Heart left ventricle (tissue), 16 donors: Measurements from ENCODE around the gene IRF1. TPM values are rescaled to one million over a fixed set of nuclear protein-coding genes. Genes with fewer than 3 reads are reported as not detected.

Experiments used
- ATAC-seq, 4 donors: fragments of 200-7000 bp; cut with Tn5 transposase; one replicate each; pipeline ENCODE4 v1.9.1; 2020 to 2022; ENCODE audit warnings: moderate library complexity in 4 of 4, mild to moderate bottlenecking in 3 of 4, moderate number of reproducible peaks in 1 of 4
- DNase-seq, 5 donors: peaks; one replicate each; pipeline ENCODE4 v3.0.0-alpha.2; 2020
- H3K27ac ChIP-seq, 12 donors: fragments of 200-600 bp; sonication (generic) in 4 of 12; one replicate each; pipeline versions ENCODE4 v1.5.0 to v1.8.0; 2016 to 2022; ENCODE audit warnings: mild to moderate bottlenecking in 2 of 12
- H3K27me3 ChIP-seq, 9 donors: fragments of 200-600 bp; sonication (generic) in 2 of 9; one replicate each; pipeline versions ENCODE4 v1.5.1 to v1.8.0; 2016 to 2022; ENCODE audit warnings: mild to moderate bottlenecking in 3 of 9
- H3K36me3 ChIP-seq, 9 donors: fragments of 200-600 bp; sonication (generic) in 2 of 9; one replicate each; pipeline versions ENCODE4 v1.5.0 to v1.8.0; 2018 to 2022; ENCODE audit warnings: mild to moderate bottlenecking in 2 of 9
- H3K4me1 ChIP-seq, 12 donors: fragments of 200-600 bp; sonication (generic) in 4 of 12; one replicate each; pipeline versions ENCODE4 v1.5.0 to v1.8.0; 2016 to 2022; ENCODE audit warnings: mild to moderate bottlenecking in 3 of 12
- H3K4me3 ChIP-seq, 12 donors: fragments of 200-600 bp; sonication (generic) in 4 of 12; one replicate each; pipeline versions ENCODE4 v1.5.0 to v1.8.0; 2017 to 2022; ENCODE audit warnings: mild to moderate bottlenecking in 9 of 12, moderate library complexity in 4 of 12
- H3K9me3 ChIP-seq, 12 donors: fragments of 200-600 bp; sonication (generic) in 4 of 12; one replicate each; pipeline versions ENCODE4 v1.5.0 to v1.8.0; 2016 to 2022; ENCODE audit warnings: mild to moderate bottlenecking in 1 of 12
- POLR2A ChIP-seq, 2 donors: fragments of 450-650 bp; IDR thresholded peaks; one replicate each; pipeline ENCODE4 v1.6.1; 2017; ENCODE audit warnings: antibody characterized with exemption in 2 of 2, mild to moderate bottlenecking in 2 of 2, moderate library complexity in 2 of 2
- WGBS, 4 donors: extraction: QIAGEN DNeasy Blood & Tissue Kit in 2 of 4; methylation state at CpG; one replicate each; pipeline versions ENCODE4 v1.1.5 to v1.1.7; 2013 to 2018; 5-methylcytosine and 5-hydroxymethylcytosine counted together
- intact Hi-C, 10 donors: fragments of 100-400 bp; cut with DNase I; formaldehyde crosslinking; loops; one replicate each; pipeline versions ENCODE4 v1.11.1 to v1.14.2; 2022
- polyA plus RNA-seq, 2 donors: library from polyadenylated mRNA; stranded (reverse); fragments of 200-250 nt; gene quantifications; one replicate each; pipeline ENCODE4 v1.2.3, GENCODE V29; 2013
- total RNA-seq, 9 donors: library from RNA; depleted of rRNA in 2 of 9; stranded (reverse); fragments of >200 nt in 2 of 9; fragmentation: NEBNext Ultra II Directional in 3 of 9; extraction: Animal tissue kit (Norgen Biotek cat#: 25700) in 3 of 9; gene quantifications; one replicate each; pipeline versions ENCODE4 v1.1.0 to v1.2.4, GENCODE V29; 2016 to 2023
- TF ChIP-seq, protein P1 (sequence below), 12 donors: fragments of 200-600 bp; sonication (generic) in 4 of 12; IDR thresholded peaks; one replicate each; pipeline versions ENCODE4 v1.5.0 to v1.8.0; 2018 to 2022; ENCODE audit warnings: antibody characterized with exemption in 12 of 12, mild to moderate bottlenecking in 5 of 12
- donor health status: ischemic (EF 13 %, LVEDD 7.1; RV severe dilation, severe dysfunction).
- donor health status: healthy with polysubstance abuse.
- donor health status: DM: no; HTN: yes; CAD: no.
- donor health status: DM: no; HTN: no; CAD: no.
- donor health status: ischemic (EF 25% LVEDD 6.9; RV normal size, moderate dysfunction).
- donor health status: ischemic (EF 25% LVEDD 5.7; RV mildly dilated, moderate dysfunction).
- donor health status: healthy.
- donor health status: DM: yes; HTN: yes; CAD: no.
- donor health status: ischemic (EF 35%, LVEDD 5.7; RV mildly dilated, moderate dysfunction).
- donor health status: nonischemic (EF 11% LVEDD 7.7; RV severe dilation, severe dysfunction).
- donor health status: DM: yes; HTN: yes; CAD: no.
- donor health status: PGD.
- donor health status: ischemic (EF 29% LVEDD 5.4; RV normal size, mild dysfunction).
- donor health status: nonischemic (EF 23%, LVEDD 6.1; RV moderate dilation, normal function).

IRF1 gene
- total and polyA plus RNA-seq, 11 donors, result 7.5 to 190 (median 18.4) TPM

DNA sequence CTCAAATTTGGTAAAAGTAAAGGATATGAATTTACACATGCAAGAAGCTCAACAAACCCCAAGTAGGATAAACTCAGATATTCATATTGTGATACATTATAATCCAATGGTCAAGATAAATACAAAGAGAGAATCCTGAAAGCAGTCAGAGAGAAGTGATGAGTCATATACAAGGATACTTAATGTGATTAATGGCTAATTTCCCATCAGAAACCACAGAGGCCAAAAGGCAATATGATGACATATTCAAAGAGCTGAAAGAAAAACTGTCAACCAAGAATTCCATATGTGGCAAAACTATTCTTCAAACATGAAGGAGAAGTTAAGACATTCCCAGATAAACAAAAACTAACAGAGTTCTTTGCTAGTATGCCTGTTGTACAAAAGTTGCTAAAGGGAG is 19.5 kb upstream of the IRF1 start:
- Histone ChIP-seq H3K4me1 (peaks cover 0 to 10% (median 5%) of the 10 kb centered on the region in 12 donors), H3K36me3 (no peaks in the 10 kb centered on the region), H3K4me3 (no peak overlapping the region), H3K9me3 (peaks cover 0 to 6% (median 0%) of the 10 kb centered on the region in 12 donors), H3K27ac (no peak overlapping the region), H3K27me3 (no peaks in the 10 kb centered on the region)
- ATAC-seq, result no peak
- intact Hi-C loops, result no loop called here
- TF ChIP-seq, protein P1, sequence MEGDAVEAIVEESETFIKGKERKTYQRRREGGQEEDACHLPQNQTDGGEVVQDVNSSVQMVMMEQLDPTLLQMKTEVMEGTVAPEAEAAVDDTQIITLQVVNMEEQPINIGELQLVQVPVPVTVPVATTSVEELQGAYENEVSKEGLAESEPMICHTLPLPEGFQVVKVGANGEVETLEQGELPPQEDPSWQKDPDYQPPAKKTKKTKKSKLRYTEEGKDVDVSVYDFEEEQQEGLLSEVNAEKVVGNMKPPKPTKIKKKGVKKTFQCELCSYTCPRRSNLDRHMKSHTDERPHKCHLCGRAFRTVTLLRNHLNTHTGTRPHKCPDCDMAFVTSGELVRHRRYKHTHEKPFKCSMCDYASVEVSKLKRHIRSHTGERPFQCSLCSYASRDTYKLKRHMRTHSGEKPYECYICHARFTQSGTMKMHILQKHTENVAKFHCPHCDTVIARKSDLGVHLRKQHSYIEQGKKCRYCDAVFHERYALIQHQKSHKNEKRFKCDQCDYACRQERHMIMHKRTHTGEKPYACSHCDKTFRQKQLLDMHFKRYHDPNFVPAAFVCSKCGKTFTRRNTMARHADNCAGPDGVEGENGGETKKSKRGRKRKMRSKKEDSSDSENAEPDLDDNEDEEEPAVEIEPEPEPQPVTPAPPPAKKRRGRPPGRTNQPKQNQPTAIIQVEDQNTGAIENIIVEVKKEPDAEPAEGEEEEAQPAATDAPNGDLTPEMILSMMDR (IDR thresholded peaks at IDR 0.05), result no peak
- TF ChIP-seq POLR2A (IDR thresholded peaks at IDR 0.05), result no peak
- no peak for DNase-seq

DNA sequence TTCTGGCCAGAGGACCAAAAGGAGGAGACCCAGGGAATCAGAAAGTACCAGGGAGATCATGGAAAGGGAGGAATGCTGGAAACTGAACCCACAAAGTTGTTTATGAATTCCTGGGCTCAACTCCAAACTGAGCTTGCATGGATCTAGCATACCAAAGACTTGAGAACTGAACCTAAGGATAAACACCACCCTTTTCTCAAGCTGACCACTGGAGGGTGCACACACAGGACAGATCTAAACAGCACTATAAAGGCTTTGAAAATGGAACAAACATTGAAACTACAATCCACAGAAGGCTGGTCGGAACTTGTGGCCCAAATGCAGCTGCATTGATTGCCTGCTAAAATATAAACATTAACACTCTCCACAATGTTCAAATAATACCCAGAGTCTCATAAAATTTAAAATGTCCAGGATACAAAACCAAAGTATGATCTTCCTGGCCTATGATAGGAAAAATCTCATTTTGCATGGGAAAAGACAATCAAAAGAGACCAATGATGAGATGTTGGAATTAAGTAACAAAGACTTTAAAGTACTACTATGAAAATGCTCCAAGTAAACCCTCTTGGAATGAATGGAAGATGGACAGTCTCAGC is 15.6 kb upstream of the IRF1 start:
- Histone ChIP-seq H3K9me3 (no peaks in the 10 kb centered on the region), H3K4me3 (no peak overlapping the region), H3K36me3 (no peaks in the 10 kb centered on the region), H3K27ac (peak overlapping the region in 1 of 12 donors; percentile 43), H3K4me1 (peaks cover 0 to 37% (median 15%) of the 10 kb centered on the region in 12 donors), H3K27me3 (no peaks in the 10 kb centered on the region)
- TF ChIP-seq, protein P1 (IDR thresholded peaks at IDR 0.05), result peak in 11 of 12 donors; percentile 22 to 60 (median 42)
- no peak for TF ChIP-seq POLR2A (IDR thresholded peaks at IDR 0.05)
- 35 to 54% (median 53%) methylated on average over 1 of the region's 1 CpG for WGBS, 4 donors
- intact Hi-C loops, result loop anchor here in 2 of 10 donors (10.0 kb wide), 1 partner anchor 231 kb away; no protein-coding TSS in a partner anchor
- DNase-seq, result no peak
- ATAC-seq, result peak in 3 of 4 donors; percentile 45 to 51 (median 50)

DNA sequence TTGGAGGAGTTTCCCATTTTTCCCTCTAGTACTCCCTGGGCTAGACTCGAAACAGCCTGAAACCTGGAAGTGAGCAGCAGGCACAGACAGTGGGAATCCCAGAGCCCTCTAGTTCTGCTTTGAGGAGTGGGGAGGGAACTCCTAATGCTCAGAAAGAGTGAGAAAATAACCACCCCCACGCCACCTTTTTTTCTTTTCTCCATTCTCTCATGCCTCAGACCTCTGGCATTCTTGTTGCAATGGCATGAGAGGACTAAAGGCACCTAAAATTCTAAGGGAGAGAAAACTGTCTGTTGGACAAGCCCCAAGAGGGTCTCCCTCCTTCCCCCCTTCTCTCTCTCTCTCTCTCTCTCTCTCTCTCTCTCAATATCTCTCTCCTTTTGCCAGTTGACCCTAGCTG is 15.1 kb upstream of the IRF1 start:
- H3K4me3 ChIP-seq, result no peak overlapping the region
- intact Hi-C loops, result loop anchor here in 2 of 10 donors (10.0 kb wide), 1 partner anchor 231 kb away; no protein-coding TSS in a partner anchor
- ATAC-seq (no peak), DNase-seq (no peak)
- H3K27me3 ChIP-seq, result no peaks in the 10 kb centered on the region
- no peak for TF ChIP-seq POLR2A (IDR thresholded peaks at IDR 0.05)
- TF ChIP-seq, protein P1 (IDR thresholded peaks at IDR 0.05), result no peak
- WGBS, 4 donors, result 83 to 92% (median 86%) methylated on average over 2 of the region's 2 CpGs
- peaks cover 0 to 43% (median 17%) of the 10 kb centered on the region in 12 donors for H3K4me1 ChIP-seq
- no peaks in the 10 kb centered on the region for H3K36me3 ChIP-seq
- no peaks in the 10 kb centered on the region for H3K9me3 ChIP-seq
- H3K27ac ChIP-seq, result peak overlapping the region in 1 of 12 donors; percentile 43

DNA sequence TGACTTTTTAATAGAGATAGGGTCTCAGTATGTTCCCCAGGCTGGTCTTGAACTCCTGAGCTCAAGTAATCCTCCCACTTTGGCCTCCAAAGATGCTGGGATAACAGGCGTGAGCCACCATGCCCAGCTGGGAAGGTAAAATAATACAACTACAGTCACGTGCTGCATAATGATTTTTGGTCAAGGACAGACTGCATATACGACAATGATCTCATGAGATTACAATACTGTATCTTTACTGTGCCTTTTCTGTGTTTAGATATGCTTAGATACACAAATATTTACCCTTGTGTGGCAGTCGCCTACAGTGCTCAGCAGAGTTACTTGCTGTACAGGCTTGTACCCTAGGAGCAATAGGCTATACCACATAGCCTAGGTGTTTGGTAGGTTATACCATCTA is 14.2 kb upstream of the IRF1 start:
- ATAC-seq (no peak), DNase-seq (no peak)
- intact Hi-C loops, result loop anchor here in 3 of 10 donors (5.0 to 10.0 kb wide), 2 partner anchors 230 to 232 kb away; no protein-coding TSS in a partner anchor
- peaks cover 0 to 51% (median 17%) of the 10 kb centered on the region in 12 donors for H3K4me1 ChIP-seq
- no peak overlapping the region for H3K4me3 ChIP-seq
- H3K9me3 ChIP-seq, result no peaks in the 10 kb centered on the region
- H3K36me3 ChIP-seq, result no peaks in the 10 kb centered on the region
- TF ChIP-seq, protein P1 (IDR thresholded peaks at IDR 0.05), result no peak
- TF ChIP-seq POLR2A (IDR thresholded peaks at IDR 0.05), result no peak
- H3K27ac ChIP-seq, result no peak overlapping the region
- 83 to 96% (median 92%) methylated on average over 4 of the region's 4 CpGs for WGBS, 4 donors
- H3K27me3 ChIP-seq, result no peaks in the 10 kb centered on the region
